C4-2B (cell line): ENCODE measurements around the gene CCDC188.

Experiments
- CTCF ChIP-seq: fragments of 450-650 bp; conservative IDR thresholded peaks from 2 replicates; pipeline ENCODE4 v1.5.1; 2017; ENCODE audit warnings: mild to moderate bottlenecking
- ZFX ChIP-seq: fragments of 450-650 bp; IDR thresholded peaks from 2 replicates; pipeline ENCODE4 v1.6.1; 2017

GRCh38 chr22:20110359-20110985, 40.4 kb downstream of the CCDC188 start:
- TF ChIP-seq CTCF, result no peak
- no peak for TF ChIP-seq ZFX
